Activated CD4-positive, alpha-beta T cell treated with anti-CD3 and anti-CD28 coated beads for 4 hours (primary cell): ENCODE data around the gene CNN2.

Source experiments
- DNase-seq, 2 donors: peaks; one replicate each; pipeline ENCODE4 v3.0.0-alpha.2; 2020

Gene CNN2

GRCh38 chr19:1068009-1069001 lies 41.9 kb downstream of the CNN2 start:
- DNase-seq: peak; percentile 57 to 60

DNA sequence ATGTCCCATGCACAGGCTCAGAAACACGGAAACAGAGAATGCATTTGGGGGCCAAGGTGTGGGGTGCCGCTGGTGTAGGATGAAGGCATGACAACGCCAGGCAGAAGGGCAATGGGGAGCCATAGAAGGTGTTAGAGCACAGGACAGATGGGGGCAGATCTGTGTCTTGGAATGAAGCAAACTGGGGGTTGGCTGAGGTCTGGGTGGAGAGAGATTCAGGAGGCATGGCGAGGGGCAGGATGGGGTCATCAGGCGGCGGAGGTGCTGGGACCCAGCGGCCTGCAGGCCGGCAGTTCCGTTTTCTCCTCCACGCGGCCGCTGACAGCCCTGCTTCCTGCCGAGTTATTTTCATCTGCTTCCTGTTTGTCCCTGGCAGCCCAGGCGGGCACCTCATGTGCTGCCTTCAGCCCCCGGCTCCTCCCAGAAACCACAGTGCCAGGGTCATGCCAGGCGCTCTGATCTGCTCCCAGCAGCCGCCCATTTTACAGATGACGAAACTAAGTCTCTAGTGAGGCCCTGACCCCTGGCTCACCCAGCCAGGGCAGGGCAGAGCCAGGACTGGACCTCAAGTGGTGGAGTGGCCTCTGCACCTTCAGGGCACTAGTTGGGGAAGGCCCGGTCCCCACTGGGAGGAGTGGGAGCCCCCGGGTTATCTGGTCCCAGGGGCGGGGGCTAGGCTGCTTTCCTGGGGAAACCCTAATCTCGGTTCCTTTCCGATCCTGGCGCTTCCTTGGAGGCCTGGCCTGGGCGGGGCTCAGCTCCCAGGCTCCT lies 42.8 kb downstream of the CNN2 start:
- DNase-seq: peak; percentile 51 to 67

DNA sequence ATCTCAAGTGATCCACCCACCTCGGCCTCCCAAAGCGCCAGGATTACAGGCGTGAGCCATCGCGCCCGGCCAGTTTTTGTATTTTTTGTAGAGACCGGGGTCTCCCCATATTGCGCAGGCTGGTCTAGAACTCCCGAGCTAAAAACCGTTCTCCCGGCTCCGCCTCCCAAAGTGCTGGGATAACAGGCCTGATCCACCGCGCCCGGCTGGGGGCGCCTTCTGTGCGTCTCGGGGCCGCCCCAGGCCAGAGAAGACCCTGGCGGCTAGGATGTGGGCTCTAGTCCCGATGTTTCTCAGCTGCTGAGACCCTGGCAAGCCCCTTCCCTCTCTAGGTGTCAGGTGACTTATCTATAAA lies 44.1 kb downstream of the CNN2 start:
- no peak for DNase-seq

DNA sequence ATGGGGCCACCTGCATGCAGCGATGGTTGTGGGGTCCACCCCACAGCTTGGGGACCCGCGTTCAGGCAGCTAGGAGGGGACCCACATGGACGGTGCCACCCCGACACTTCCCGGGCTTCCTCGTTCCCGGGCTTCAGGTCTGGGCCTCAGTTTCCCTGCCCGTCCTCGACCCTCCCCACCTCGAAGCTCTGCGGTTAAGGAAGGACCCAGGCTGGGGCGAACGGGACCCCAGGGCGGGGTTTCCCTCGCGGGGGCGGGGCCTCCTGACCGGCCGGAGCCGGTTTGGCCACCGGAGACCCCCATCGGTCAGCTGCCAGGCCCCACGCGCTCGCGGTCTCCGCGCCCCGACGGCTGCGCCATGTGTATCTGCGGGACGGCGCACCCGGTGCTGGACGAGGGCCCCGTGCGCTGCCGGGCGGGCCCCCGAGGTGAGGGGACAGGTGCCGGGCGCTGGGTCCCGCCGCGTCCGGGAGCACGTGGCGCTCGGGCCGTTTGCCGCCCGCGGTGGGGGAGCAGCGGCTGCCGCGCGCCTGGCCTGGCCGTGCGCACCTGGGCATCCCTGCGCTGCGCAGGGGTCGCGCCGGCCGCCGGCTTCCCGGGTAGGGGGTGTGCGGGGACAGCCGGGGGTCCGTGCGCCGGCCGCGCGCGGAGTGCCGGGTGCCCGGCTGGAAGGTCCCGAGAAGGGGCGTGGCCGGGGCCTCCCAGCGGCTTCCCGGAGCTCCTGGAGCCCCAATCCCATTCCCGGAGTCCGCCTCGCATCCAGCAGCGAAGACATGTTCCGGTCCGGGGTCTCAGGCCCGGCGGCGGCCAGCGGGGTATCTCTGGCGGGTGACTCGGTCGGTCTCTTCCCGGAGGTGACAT lies 44.8 kb downstream of the CNN2 start:
- no peak for DNase-seq

GRCh38 chr19:1072371-1073015 lies 46.1 kb downstream of the CNN2 start:
- DNase-seq: no peak

- no peak for DNase-seq
These were observed 46.9 kb downstream of the CNN2 start for GRCh38 chr19:1073063-1073955.

- no peak for DNase-seq
These were observed 47.6 kb downstream of the CNN2 start for GRCh38 chr19:1073956-1074517.

- peak; percentile 94 to 99 for DNase-seq
These were observed 48.3 kb downstream of the CNN2 start for GRCh38 chr19:1074544-1075283.

DNA sequence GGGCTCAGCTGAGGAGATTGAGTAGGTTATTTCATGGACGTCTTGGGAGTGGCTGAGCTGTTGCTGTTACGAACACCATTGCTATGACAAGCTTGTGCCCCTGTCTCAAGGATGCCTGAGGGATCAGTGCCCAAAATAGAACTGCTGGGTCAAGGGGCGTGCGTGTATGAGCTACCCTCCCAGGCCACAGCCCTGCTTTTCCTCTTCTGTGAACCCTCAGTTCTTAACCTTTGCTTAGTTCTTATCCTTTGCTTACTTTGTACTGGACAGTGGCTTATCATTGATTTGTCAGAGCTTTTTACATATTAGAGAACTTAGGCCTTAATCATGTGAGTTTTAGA lies 49.6 kb downstream of the CNN2 start:
- DNase-seq: no peak

DNA sequence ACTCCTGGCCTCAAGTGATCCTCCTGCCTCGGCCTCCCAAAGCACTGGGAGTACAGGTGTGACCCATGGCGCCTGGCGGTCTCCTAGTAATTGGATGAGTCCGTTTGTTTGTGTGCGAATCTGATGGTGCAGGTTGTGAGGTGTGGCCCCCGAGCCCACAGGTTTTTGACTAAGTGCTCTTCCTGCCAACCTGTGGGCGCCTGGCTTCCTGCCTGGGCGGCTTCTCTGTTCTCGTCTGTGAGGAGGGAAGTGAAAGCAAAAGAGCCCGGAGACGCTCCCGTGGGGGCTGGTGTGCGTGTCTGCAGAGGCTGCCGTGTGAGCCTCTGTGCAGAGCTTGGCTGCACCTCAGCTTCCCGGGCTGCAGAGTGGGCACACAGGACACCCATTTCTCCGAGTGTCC lies 50.5 kb downstream of the CNN2 start:
- DNase-seq: peak; percentile 89 to 95

- DNase-seq: peak in 1 of 2 donors; percentile 46
These were observed 53.2 kb downstream of the CNN2 start for GRCh38 chr19:1079566-1080111.

DNA sequence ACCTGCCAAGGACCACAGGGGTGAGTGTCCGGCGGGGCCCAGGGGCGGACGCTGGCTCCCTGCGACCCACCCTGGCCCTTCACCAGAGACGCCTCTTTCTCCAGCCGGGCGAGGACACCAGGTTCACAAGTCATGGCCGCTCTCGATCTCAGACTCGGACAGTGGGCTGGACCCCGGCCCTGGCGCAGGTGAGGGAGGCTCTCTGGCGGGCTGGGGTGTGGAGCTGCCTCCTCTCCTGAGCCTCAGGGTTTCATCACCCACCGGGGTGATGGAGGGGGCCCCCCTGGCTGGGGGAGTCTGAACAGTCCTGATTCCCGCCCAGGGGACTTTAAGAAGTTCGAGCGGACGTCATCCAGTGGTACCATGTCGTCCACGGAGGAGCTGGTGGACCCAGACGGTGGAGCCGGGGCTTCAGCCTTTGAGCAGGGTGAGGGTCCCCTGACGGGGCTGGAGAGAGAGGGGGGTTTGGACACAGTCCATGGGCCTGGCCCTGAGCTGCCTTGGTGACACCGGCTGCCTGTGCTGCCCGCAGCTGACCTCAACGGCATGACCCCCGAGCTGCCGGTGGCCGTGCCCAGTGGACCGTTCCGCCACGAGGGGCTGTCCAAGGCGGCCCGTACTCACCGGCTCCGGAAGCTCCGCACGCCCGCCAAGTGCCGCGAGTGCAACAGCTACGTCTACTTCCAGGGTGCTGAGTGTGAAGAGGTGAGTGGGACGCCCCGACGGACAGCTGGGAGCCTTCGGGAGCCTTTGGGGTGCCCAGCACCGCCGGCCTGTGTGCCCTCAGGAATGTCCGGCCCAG lies 54.2 kb downstream of the CNN2 start:
- peak in 1 of 2 donors; percentile 5 for DNase-seq

GRCh38 chr19:1081301-1082164 lies 55.1 kb downstream of the CNN2 start:
- no peak for DNase-seq

- peak; percentile 66 to 77 for DNase-seq
These were observed 55.9 kb downstream of the CNN2 start for GRCh38 chr19:1082165-1082927.

GRCh38 chr19:1082928-1083816 lies 56.8 kb downstream of the CNN2 start:
- no peak for DNase-seq
